ENCODE data around the gene RAP2B. TPM values are rescaled to one million over a fixed set of nuclear protein-coding genes. Genes with fewer than 3 reads are reported as not detected.

RAP2B gene
- polyA plus RNA-seq, 3 donors: 17.5 to 35.5 (median 24.7) TPM

- TF ChIP-seq, protein P1, sequence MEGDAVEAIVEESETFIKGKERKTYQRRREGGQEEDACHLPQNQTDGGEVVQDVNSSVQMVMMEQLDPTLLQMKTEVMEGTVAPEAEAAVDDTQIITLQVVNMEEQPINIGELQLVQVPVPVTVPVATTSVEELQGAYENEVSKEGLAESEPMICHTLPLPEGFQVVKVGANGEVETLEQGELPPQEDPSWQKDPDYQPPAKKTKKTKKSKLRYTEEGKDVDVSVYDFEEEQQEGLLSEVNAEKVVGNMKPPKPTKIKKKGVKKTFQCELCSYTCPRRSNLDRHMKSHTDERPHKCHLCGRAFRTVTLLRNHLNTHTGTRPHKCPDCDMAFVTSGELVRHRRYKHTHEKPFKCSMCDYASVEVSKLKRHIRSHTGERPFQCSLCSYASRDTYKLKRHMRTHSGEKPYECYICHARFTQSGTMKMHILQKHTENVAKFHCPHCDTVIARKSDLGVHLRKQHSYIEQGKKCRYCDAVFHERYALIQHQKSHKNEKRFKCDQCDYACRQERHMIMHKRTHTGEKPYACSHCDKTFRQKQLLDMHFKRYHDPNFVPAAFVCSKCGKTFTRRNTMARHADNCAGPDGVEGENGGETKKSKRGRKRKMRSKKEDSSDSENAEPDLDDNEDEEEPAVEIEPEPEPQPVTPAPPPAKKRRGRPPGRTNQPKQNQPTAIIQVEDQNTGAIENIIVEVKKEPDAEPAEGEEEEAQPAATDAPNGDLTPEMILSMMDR (IDR thresholded peaks at IDR 0.05): no peak
- Mint-ChIP-seq H3K36me3 (no peaks in the 10 kb centered on the region), H3K4me3 (no peak overlapping the region), H3K4me1 (peaks cover 7% of the 10 kb centered on the region), H3K27ac (no peak overlapping the region), H3K9me3 (peaks cover 0 to 2% (median 0%) of the 10 kb centered on the region in 7 donors), H3K27me3 (ENCODE audit: low read depth in 3 of 3) (no peaks in the 10 kb centered on the region)
- Histone ChIP-seq H3K27me3 (ENCODE audit: control insufficient read depth in 2 of 2, insufficient read depth in 2 of 2, low read length in 2 of 2) (no peaks in the 10 kb centered on the region), H3K4me2 (replicated peaks; ENCODE audit: extremely low read depth, low read length, poor library complexity, severe bottlenecking) (no peak overlapping the region), H3K4me1 (ENCODE audit: control insufficient read depth in 1 of 2, insufficient read depth in 2 of 2, low read length in 2 of 2) (peaks cover 5% of the 10 kb centered on the region in 2 donors), H4K20me1 (ENCODE audit: insufficient read depth, low read length) (no peaks in the 10 kb centered on the region), H3K4me3 (replicated peaks in 1 of 3; ENCODE audit: low read depth in 2 of 3, low read length in 3 of 3) (no peak overlapping the region), H3K9ac (ENCODE audit: insufficient read depth, low read length, poor library complexity, severe bottlenecking) (no peak overlapping the region), H3K9me3 (replicated peaks in 1 of 2; ENCODE audit: control insufficient read depth in 1 of 2, insufficient read depth in 1 of 2, low read length in 2 of 2) (no peaks in the 10 kb centered on the region), H2AFZ (ENCODE audit: insufficient read depth, low read depth, low read length, poor library complexity, severe bottlenecking) (no peak overlapping the region), H3K27ac (ENCODE audit: low read depth in 1 of 2, low read length in 2 of 2) (no peak overlapping the region), H3K36me3 (replicated peaks in 1 of 2; ENCODE audit: control insufficient read depth in 1 of 2, insufficient read depth in 2 of 2, low read length in 2 of 2) (no peaks in the 10 kb centered on the region), H3K79me2 (ENCODE audit: insufficient read depth, low read length) (no peaks in the 10 kb centered on the region)
- no peak for DNase-seq
- WGBS (ENCODE audit: insufficient coverage): 100% methylated on average over 2 of the region's 4 CpGs
- intact Hi-C loops (cut with micrococcal nuclease): no loop called here
These were observed 46.7 kb upstream of the RAP2B start for GRCh38 chr3:153115326-153115725.

DNA sequence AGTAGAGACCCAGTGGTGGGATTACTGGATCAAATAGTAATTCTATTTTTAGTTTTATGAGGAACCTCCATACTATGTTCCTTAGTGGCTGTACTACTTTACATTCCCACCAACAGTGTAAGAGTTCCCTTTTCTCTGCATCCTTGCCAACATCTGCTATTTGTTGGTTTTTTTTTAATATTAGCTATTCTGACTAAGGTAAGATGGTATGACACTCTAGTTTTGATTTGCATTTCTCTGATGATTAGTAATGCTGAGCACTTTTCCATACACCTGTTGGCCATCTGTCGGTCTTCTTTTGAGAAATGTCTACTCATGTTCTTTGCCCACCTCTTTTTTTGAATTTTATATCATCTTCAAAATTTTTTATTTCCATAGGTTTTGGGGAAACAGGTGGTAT is 34.2 kb upstream of the RAP2B start:
- Mint-ChIP-seq H3K9me3 (peaks cover 0 to 6% (median 0%) of the 10 kb centered on the region in 7 donors), H3K4me3 (no peak overlapping the region), H3K36me3 (no peaks in the 10 kb centered on the region), H3K4me1 (peaks cover 33% of the 10 kb centered on the region), H3K27ac (no peak overlapping the region), H3K27me3 (ENCODE audit: low read depth in 3 of 3) (no peaks in the 10 kb centered on the region)
- Histone ChIP-seq H3K4me3 (replicated peaks in 1 of 3; ENCODE audit: low read depth in 2 of 3, low read length in 3 of 3) (no peak overlapping the region), H3K4me2 (replicated peaks; ENCODE audit: extremely low read depth, low read length, poor library complexity, severe bottlenecking) (no peak overlapping the region), H3K4me1 (ENCODE audit: control insufficient read depth in 1 of 2, insufficient read depth in 2 of 2, low read length in 2 of 2) (peaks cover 34 to 42% of the 10 kb centered on the region in 2 donors), H3K36me3 (replicated peaks in 1 of 2; ENCODE audit: control insufficient read depth in 1 of 2, insufficient read depth in 2 of 2, low read length in 2 of 2) (no peaks in the 10 kb centered on the region), H3K79me2 (ENCODE audit: insufficient read depth, low read length) (no peaks in the 10 kb centered on the region), H3K9me3 (replicated peaks in 1 of 2; ENCODE audit: control insufficient read depth in 1 of 2, insufficient read depth in 1 of 2, low read length in 2 of 2) (no peaks in the 10 kb centered on the region), H2AFZ (ENCODE audit: insufficient read depth, low read depth, low read length, poor library complexity, severe bottlenecking) (no peak overlapping the region), H3K9ac (ENCODE audit: insufficient read depth, low read length, poor library complexity, severe bottlenecking) (no peak overlapping the region), H3K27ac (ENCODE audit: low read depth in 1 of 2, low read length in 2 of 2) (no peak overlapping the region), H4K20me1 (ENCODE audit: insufficient read depth, low read length) (no peaks in the 10 kb centered on the region), H3K27me3 (ENCODE audit: control insufficient read depth in 2 of 2, insufficient read depth in 2 of 2, low read length in 2 of 2) (no peaks in the 10 kb centered on the region)
- WGBS (ENCODE audit: insufficient coverage): no CpG with 5 or more reads among the region's 1 CpG
- no peak for DNase-seq
- TF ChIP-seq, protein P1 (IDR thresholded peaks at IDR 0.05): no peak
- intact Hi-C loops (cut with micrococcal nuclease): no loop called here
